A549 treated with AZD9567 at 1 μM for 4 hours (cell line): Measurements from ENCODE around the gene SUV39H2. TPM values are rescaled to one million over a fixed set of nuclear protein-coding genes. Genes with fewer than 3 reads are reported as not detected.

Experiments used
- total RNA-seq: library from RNA; stranded (reverse); fragments of 200-300 nt; extraction: Qiagen RNA extraction; gene quantifications from 5 replicates; pipeline ENCODE4 v1.2.3, GENCODE V29; 2022; ENCODE audit not compliant: insufficient read depth

The SUV39H2 gene
- total RNA-seq, result 18.1 to 33.6 TPM (median 21.4 TPM) in 5 replicates

GRCh38 chr10:14878266-14879123 lies at the start of gene SUV39H2:
Gene SUV39H2, plus strand, starts transcription at chr10:14878866. Its CDS starts 23 bp downstream, at chr10:14878889.

GRCh38 chr10:14837757-14838581 lies 40.7 kb upstream of the SUV39H2 start, which contains the start of the genes CDNF, HSPA14 and MSANTD7:
Gene CDNF, minus strand, starts transcription at chr10:14838037. Its CDS starts 91 bp downstream, at chr10:14837946.
Gene HSPA14, plus strand, starts transcription at chr10:14838306. Its CDS starts 97 bp downstream, at chr10:14838403.
Gene MSANTD7, plus strand, starts transcription at chr10:14838306. Its CDS starts 3,979 bp downstream, at chr10:14842285.

Other genes with a start within 250 kb of the SUV39H2 start
- 96.6 to 130 TPM (median 105 TPM) in 5 replicates for gene FAM107B, start 104.0 kb upstream of the SUV39H2 start, total RNA-seq
- gene CDNF, start 40.8 kb upstream of the SUV39H2 start, total RNA-seq, result 0.71 to 1.3 TPM (median 1.1 TPM) in 4 of 5 replicates, not detected in the other
- gene HSPA14, start 40.6 kb upstream of the SUV39H2 start, total RNA-seq, result 40.1 to 45.1 TPM (median 43.0 TPM) in 5 replicates
- 10.6 to 13.8 TPM (median 11.1 TPM) in 5 replicates for gene MSANTD7, start 40.6 kb upstream of the SUV39H2 start, total RNA-seq
- gene DCLRE1C, start 75.2 kb downstream of the SUV39H2 start, total RNA-seq, result 4.1 to 7.1 TPM (median 5.6 TPM) in 5 replicates
- 0.70 to 1.2 TPM (median 1.1 TPM) in 4 of 5 replicates, not detected in the other for gene MEIG1, start 80.5 kb downstream of the SUV39H2 start, total RNA-seq
- 0.13 to 0.26 TPM (median 0.17 TPM) in 4 of 5 replicates, not detected in the other for gene OLAH, start 165.1 kb downstream of the SUV39H2 start, total RNA-seq
- 0.95 to 1.6 TPM (median 1.1 TPM) in 4 of 5 replicates, not detected in the other for gene ACBD7, start 209.9 kb downstream of the SUV39H2 start, total RNA-seq
- 33.7 to 38.3 TPM (median 36.8 TPM) in 5 replicates for gene RPP38, start 218.5 kb downstream of the SUV39H2 start, total RNA-seq